HEK293 (cell line): ENCODE data around the gene CHFR.

Experiments used
- EGR2 ChIP-seq: fragments of 450-650 bp; formaldehyde crosslinking; IDR thresholded peaks from 2 replicates; pipeline ENCODE4 v1.5.1; 2016; ENCODE audit warnings: low read depth, missing biosample characterization, missing genetic modification characterization
- GLI4 ChIP-seq: fragments of 450-650 bp; formaldehyde crosslinking; IDR thresholded peaks from 2 replicates; pipeline ENCODE4 v1.5.1; 2016; ENCODE audit warnings: missing biosample characterization, missing genetic modification characterization
- GLIS1 ChIP-seq: fragments of 450-650 bp; formaldehyde crosslinking; IDR thresholded peaks from 2 replicates; pipeline ENCODE4 v1.5.1; 2016; ENCODE audit warnings: missing biosample characterization, missing genetic modification characterization
- HOXC10 ChIP-seq: sonication (generic); formaldehyde crosslinking; IDR thresholded peaks from 2 replicates; pipeline ENCODE4 v1.8.1; 2023; ENCODE audit warnings: mild to moderate bottlenecking, missing genetic modification reagents
- MEIS1 ChIP-seq: sonication (generic); formaldehyde crosslinking; IDR thresholded peaks from 2 replicates; pipeline ENCODE4 v1.8.1; 2022; ENCODE audit warnings: missing genetic modification reagents, mild to moderate bottlenecking, borderline replicate concordance
- OVOL3 ChIP-seq: fragments of 450-650 bp; formaldehyde crosslinking; IDR thresholded peaks from 2 replicates; pipeline ENCODE4 v1.5.1; 2016; ENCODE audit warnings: missing biosample characterization, missing genetic modification characterization
- RBAK ChIP-seq: fragments of 450-650 bp; formaldehyde crosslinking; IDR thresholded peaks from 2 replicates; pipeline ENCODE4 v1.5.1; 2016; ENCODE audit warnings: missing biosample characterization, missing genetic modification characterization
- YY1 ChIP-seq: fragments of 450-650 bp; formaldehyde crosslinking; IDR thresholded peaks from 2 replicates; pipeline ENCODE4 v1.5.1; 2018; ENCODE audit warnings: missing biosample characterization, missing genetic modification characterization
- ZBTB20 ChIP-seq: fragments of 450-650 bp; formaldehyde crosslinking; IDR thresholded peaks from 2 replicates; pipeline ENCODE4 v1.5.1; 2016; ENCODE audit warnings: missing biosample characterization, missing genetic modification characterization
- ZBTB21 ChIP-seq: fragments of 450-650 bp; formaldehyde crosslinking; IDR thresholded peaks from 2 replicates; pipeline ENCODE4 v1.5.1; 2017; ENCODE audit warnings: missing biosample characterization, missing genetic modification characterization
- ZFP3 ChIP-seq: fragments of 450-650 bp; formaldehyde crosslinking; IDR thresholded peaks from 2 replicates; pipeline ENCODE4 v1.5.1; 2016; ENCODE audit warnings: low read depth, missing biosample characterization, missing genetic modification characterization
- ZNF2 ChIP-seq: fragments of 450-650 bp; formaldehyde crosslinking; IDR thresholded peaks from 2 replicates; pipeline ENCODE4 v1.5.1; 2016; ENCODE audit warnings: missing biosample characterization, missing genetic modification characterization
- ZNF221 ChIP-seq: fragments of 450-650 bp; formaldehyde crosslinking; IDR thresholded peaks from 2 replicates; pipeline ENCODE4 v1.5.1; 2017; ENCODE audit warnings: missing biosample characterization, missing genetic modification characterization, borderline replicate concordance
- ZNF274 ChIP-seq, 2 experiments: fragments of 200-500 bp in 1 of 2; fragments of 450-650 bp in 1 of 2; sonication (Bioruptor generic) in 1 of 2; formaldehyde crosslinking in 1 of 2; IDR thresholded peaks; 2 replicates each; pipeline versions ENCODE4 v1.5.1 to v1.6.1; 2014 to 2016; ENCODE audit warnings: borderline replicate concordance in 1 of 2, inconsistent platforms in 1 of 2, low read length in 1 of 2, missing biosample characterization in 1 of 2, missing genetic modification characterization in 1 of 2
- ZNF341 ChIP-seq: fragments of 450-650 bp; formaldehyde crosslinking; IDR thresholded peaks from 2 replicates; pipeline ENCODE4; 2016; ENCODE audit warnings: low read depth, missing biosample characterization, missing genetic modification characterization
- ZNF354C ChIP-seq: fragments of 450-650 bp; formaldehyde crosslinking; IDR thresholded peaks from 2 replicates; pipeline ENCODE4 v1.5.1; 2016; ENCODE audit warnings: missing biosample characterization, missing genetic modification characterization, low read depth, borderline replicate concordance
- ZNF521 ChIP-seq: fragments of 450-650 bp; formaldehyde crosslinking; IDR thresholded peaks from 2 replicates; pipeline ENCODE4 v1.5.1; 2017; ENCODE audit warnings: missing biosample characterization, mild to moderate bottlenecking, missing genetic modification characterization
- ZNF626 ChIP-seq: fragments of 450-650 bp; sonication (Bioruptor Pico); formaldehyde crosslinking; IDR thresholded peaks from 2 replicates; pipeline ENCODE4 v1.5.1; 2018; ENCODE audit warnings: missing biosample characterization, missing genetic modification characterization, inconsistent platforms
- ZNF629 ChIP-seq: fragments of 450-650 bp; formaldehyde crosslinking; IDR thresholded peaks from 2 replicates; pipeline ENCODE4 v1.5.1; 2017; ENCODE audit warnings: missing biosample characterization, missing genetic modification characterization
- ZNF654 ChIP-seq: fragments of 450-650 bp; formaldehyde crosslinking; IDR thresholded peaks from 2 replicates; pipeline ENCODE4 v1.5.1; 2016; ENCODE audit warnings: low read depth, missing biosample characterization, missing genetic modification characterization
- ZNF701 ChIP-seq: fragments of 450-650 bp; formaldehyde crosslinking; IDR thresholded peaks from 2 replicates; pipeline ENCODE4 v1.5.1; 2016; ENCODE audit warnings: missing biosample characterization, missing genetic modification characterization
- ZNF792 ChIP-seq: fragments of 450-650 bp; formaldehyde crosslinking; IDR thresholded peaks from 2 replicates; pipeline ENCODE4 v1.5.1; 2016; ENCODE audit warnings: missing biosample characterization, missing genetic modification characterization
- TF ChIP-seq, protein P1 (sequence below): fragments of 450-650 bp; IDR thresholded peaks from 2 replicates; pipeline ENCODE4 v1.5.1; 2018; ENCODE audit warnings: missing biosample characterization, missing genetic modification characterization
- TF ChIP-seq, protein P2 (sequence below): fragments of 450-650 bp; formaldehyde crosslinking; conservative IDR thresholded peaks from 2 replicates; pipeline ENCODE4 v1.5.1; 2016; ENCODE audit warnings: low read depth, missing biosample characterization, missing genetic modification characterization
- TF ChIP-seq, protein P3 (sequence below): fragments of 450-650 bp; formaldehyde crosslinking; IDR thresholded peaks from 2 replicates; pipeline ENCODE4 v1.5.1; 2016; ENCODE audit warnings: missing biosample characterization, missing genetic modification characterization
- TF ChIP-seq, protein P4 (sequence below): fragments of 450-650 bp; IDR thresholded peaks from 2 replicates; pipeline ENCODE4 v1.5.1; 2018; ENCODE audit warnings: missing biosample characterization, mild to moderate bottlenecking, missing genetic modification characterization
- TF ChIP-seq, protein P5 (sequence below): fragments of 450-650 bp; formaldehyde crosslinking; IDR thresholded peaks from 2 replicates; pipeline ENCODE4 v1.5.1; 2017; ENCODE audit warnings: missing biosample characterization, missing genetic modification characterization
- TF ChIP-seq, protein P6 (sequence below): fragments of 450-650 bp; formaldehyde crosslinking; IDR thresholded peaks from 2 replicates; pipeline ENCODE4 v1.5.1; 2016; ENCODE audit warnings: missing biosample characterization, missing genetic modification characterization

CHFR gene

DNA sequence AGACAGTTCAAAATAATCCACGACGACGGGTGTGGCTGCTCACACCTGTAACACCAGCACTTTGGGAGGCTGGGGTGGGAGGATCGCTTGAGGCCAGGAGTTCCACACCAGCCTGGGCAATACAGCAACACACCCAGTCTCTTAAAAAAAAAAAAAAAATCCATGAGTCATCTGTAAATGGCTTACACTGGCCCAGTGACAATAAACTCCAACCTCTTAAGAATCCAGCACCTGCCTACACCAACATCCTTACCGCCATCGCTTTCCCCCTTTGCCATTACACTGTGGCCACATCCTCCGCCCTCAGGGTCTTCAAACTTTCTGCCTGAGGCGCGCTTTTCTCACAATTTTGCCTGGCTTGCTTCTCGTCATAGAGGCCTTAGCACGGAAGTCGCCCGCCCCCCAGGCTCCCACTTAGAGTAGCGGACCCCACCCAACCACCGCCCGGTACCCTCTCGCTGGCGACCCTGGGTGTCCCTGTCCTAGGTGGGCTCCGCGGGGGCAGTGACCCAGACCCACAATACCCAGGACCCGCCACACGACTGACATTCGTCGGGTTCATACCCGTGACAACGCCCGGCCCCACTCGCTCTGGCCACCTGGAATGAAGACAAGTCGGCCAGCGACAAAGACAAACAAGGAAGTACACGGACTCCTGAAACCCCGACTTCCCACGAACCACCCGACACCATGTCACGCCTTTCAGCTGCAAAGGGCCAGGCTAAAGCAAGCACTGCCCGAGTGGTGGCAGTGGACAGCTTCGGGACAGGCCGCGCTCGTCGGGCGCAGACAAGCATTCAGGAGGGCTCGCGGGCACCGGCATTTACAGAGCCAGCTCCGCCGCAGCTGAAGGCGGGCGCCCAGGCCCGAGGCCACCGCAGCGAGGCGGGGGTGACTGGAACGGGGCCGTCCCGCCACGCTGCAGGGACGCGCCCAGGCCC lies 59.4 kb downstream of the CHFR start (continued):
- TF ChIP-seq, protein P1, sequence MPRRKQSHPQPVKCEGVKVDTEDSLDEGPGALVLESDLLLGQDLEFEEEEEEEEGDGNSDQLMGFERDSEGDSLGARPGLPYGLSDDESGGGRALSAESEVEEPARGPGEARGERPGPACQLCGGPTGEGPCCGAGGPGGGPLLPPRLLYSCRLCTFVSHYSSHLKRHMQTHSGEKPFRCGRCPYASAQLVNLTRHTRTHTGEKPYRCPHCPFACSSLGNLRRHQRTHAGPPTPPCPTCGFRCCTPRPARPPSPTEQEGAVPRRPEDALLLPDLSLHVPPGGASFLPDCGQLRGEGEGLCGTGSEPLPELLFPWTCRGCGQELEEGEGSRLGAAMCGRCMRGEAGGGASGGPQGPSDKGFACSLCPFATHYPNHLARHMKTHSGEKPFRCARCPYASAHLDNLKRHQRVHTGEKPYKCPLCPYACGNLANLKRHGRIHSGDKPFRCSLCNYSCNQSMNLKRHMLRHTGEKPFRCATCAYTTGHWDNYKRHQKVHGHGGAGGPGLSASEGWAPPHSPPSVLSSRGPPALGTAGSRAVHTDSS = no peak
- TF ChIP-seq RBAK (tag by site-specific recombination) (no peak), ZNF626 (no peak), ZNF341 (tag by site-specific recombination) (no peak), ZNF354C (tag by site-specific recombination) (no peak), OVOL3 (no peak), ZFP3 (no peak), ZNF792 (tag by site-specific recombination) (no peak), ZBTB21 (tag by site-specific recombination) (no peak), ZNF654 (no peak), GLI4 (tag by site-specific recombination) (no peak), EGR2 (peak; percentile 41; the same call in 1 of the 2 replicates), HOXC10 (no peak), ZNF274 (IDR thresholded peaks at IDR 0.05; ENCODE audit: low read length) (no peak), ZNF274 (tag by site-specific recombination; IDR thresholded peaks at IDR 0.05; ENCODE audit: borderline replicate concordance) (no peak), GLIS1 (tag by site-specific recombination) (no peak), ZNF521 (tag by site-specific recombination) (no peak), YY1 (no peak), ZNF629 (tag by site-specific recombination) (peak; percentile 56; the same call in 1 of the 2 replicates), ZNF221 (tag by site-specific recombination) (no peak), ZBTB20 (peak; percentile 10; the same call in 1 of the 2 replicates), ZNF701 (no peak), MEIS1 (CRISPR knock-in tag) (no peak), ZNF2 (tag by site-specific recombination) (no peak)
- TF ChIP-seq, protein P2, sequence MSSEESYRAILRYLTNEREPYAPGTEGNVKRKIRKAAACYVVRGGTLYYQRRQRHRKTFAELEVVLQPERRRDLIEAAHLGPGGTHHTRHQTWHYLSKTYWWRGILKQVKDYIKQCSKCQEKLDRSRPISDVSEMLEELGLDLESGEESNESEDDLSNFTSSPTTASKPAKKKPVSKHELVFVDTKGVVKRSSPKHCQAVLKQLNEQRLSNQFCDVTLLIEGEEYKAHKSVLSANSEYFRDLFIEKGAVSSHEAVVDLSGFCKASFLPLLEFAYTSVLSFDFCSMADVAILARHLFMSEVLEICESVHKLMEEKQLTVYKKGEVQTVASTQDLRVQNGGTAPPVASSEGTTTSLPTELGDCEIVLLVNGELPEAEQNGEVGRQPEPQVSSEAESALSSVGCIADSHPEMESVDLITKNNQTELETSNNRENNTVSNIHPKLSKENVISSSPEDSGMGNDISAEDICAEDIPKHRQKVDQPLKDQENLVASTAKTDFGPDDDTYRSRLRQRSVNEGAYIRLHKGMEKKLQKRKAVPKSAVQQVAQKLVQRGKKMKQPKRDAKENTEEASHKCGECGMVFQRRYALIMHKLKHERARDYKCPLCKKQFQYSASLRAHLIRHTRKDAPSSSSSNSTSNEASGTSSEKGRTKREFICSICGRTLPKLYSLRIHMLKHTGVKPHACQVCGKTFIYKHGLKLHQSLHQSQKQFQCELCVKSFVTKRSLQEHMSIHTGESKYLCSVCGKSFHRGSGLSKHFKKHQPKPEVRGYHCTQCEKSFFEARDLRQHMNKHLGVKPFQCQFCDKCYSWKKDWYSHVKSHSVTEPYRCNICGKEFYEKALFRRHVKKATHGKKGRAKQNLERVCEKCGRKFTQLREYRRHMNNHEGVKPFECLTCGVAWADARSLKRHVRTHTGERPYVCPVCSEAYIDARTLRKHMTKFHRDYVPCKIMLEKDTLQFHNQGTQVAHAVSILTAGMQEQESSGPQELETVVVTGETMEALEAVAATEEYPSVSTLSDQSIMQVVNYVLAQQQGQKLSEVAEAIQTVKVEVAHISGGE (tag by site-specific recombination) = no peak; the same call in 1 of the 2 replicates
- TF ChIP-seq, protein P3, sequence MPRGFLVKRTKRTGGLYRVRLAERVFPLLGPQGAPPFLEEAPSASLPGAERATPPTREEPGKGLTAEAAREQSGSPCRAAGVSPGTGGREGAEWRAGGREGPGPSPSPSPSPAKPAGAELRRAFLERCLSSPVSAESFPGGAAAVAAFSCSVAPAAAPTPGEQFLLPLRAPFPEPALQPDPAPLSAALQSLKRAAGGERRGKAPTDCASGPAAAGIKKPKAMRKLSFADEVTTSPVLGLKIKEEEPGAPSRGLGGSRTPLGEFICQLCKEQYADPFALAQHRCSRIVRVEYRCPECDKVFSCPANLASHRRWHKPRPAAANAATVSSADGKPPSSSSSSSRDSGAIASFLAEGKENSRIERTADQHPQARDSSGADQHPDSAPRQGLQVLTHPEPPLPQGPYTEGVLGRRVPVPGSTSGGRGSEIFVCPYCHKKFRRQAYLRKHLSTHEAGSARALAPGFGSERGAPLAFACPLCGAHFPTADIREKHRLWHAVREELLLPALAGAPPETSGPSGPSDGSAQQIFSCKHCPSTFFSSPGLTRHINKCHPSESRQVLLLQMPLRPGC = no peak
- TF ChIP-seq, protein P4, sequence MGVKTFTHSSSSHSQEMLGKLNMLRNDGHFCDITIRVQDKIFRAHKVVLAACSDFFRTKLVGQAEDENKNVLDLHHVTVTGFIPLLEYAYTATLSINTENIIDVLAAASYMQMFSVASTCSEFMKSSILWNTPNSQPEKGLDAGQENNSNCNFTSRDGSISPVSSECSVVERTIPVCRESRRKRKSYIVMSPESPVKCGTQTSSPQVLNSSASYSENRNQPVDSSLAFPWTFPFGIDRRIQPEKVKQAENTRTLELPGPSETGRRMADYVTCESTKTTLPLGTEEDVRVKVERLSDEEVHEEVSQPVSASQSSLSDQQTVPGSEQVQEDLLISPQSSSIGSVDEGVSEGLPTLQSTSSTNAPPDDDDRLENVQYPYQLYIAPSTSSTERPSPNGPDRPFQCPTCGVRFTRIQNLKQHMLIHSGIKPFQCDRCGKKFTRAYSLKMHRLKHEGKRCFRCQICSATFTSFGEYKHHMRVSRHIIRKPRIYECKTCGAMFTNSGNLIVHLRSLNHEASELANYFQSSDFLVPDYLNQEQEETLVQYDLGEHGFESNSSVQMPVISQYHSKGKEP = no peak
- TF ChIP-seq, protein P5, sequence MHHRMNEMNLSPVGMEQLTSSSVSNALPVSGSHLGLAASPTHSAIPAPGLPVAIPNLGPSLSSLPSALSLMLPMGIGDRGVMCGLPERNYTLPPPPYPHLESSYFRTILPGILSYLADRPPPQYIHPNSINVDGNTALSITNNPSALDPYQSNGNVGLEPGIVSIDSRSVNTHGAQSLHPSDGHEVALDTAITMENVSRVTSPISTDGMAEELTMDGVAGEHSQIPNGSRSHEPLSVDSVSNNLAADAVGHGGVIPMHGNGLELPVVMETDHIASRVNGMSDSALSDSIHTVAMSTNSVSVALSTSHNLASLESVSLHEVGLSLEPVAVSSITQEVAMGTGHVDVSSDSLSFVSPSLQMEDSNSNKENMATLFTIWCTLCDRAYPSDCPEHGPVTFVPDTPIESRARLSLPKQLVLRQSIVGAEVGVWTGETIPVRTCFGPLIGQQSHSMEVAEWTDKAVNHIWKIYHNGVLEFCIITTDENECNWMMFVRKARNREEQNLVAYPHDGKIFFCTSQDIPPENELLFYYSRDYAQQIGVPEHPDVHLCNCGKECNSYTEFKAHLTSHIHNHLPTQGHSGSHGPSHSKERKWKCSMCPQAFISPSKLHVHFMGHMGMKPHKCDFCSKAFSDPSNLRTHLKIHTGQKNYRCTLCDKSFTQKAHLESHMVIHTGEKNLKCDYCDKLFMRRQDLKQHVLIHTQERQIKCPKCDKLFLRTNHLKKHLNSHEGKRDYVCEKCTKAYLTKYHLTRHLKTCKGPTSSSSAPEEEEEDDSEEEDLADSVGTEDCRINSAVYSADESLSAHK (tag by site-specific recombination) = no peak
- TF ChIP-seq, protein P6, sequence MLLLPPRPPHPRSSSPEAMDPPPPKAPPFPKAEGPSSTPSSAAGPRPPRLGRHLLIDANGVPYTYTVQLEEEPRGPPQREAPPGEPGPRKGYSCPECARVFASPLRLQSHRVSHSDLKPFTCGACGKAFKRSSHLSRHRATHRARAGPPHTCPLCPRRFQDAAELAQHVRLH (tag by site-specific recombination) = no peak
